ENCODE results near the gene LPXN. TPM values are rescaled to one million over a fixed set of nuclear protein-coding genes. Genes with fewer than 3 reads are reported as not detected.

The LPXN gene
- total RNA-seq, 1 experiment from 2014 or later: 10.3 TPM

GRCh38 chr11:58498464-58498863 lies 77.2 kb downstream of the LPXN start:
- CTCF ChIA-PET: no interaction called here
- no peaks in the 10 kb centered on the region for H4K20me1 ChIP-seq (ENCODE audit: insufficient read depth)
- no peaks in the 10 kb centered on the region for H3F3A ChIP-seq (ENCODE audit: insufficient read depth, low read depth)
- POLR2A ChIA-PET (ENCODE audit: unreplicated experiment): no interaction called here
- DNase-seq: no peak
- H3K9me3 ChIP-seq (ENCODE audit: insufficient read depth, low read depth): no peaks in the 10 kb centered on the region
- no peak overlapping the region for H3K27ac ChIP-seq
- H3K9me2 ChIP-seq (ENCODE audit: insufficient read depth): no peaks in the 10 kb centered on the region
- intact Hi-C loops (cut with micrococcal nuclease; ENCODE audit: unreplicated experiment): no loop called here
- no peak overlapping the region for H3K4me2 ChIP-seq
- no peaks in the 10 kb centered on the region for H3K4me1 ChIP-seq (replicated peaks; ENCODE audit: insufficient read depth)
- peaks cover 3% of the 10 kb centered on the region; the same call in 1 of the 2 replicates for H3K27me3 ChIP-seq (ENCODE audit: insufficient read depth, low read depth)
- no peaks in the 10 kb centered on the region for H3K36me3 ChIP-seq (ENCODE audit: low read depth)
- no peak overlapping the region for H3K4me3 ChIP-seq
- BruUV-seq (replicated peaks): no TSS peak
- no peak overlapping the region for H2AFZ ChIP-seq
- no peaks in the 10 kb centered on the region for H3K79me2 ChIP-seq (ENCODE audit: low read depth)
- TF ChIP-seq EZH2 (IDR thresholded peaks at IDR 0.05; ENCODE audit: low read depth): no peak
- no peak for TF ChIP-seq CTCF (conservative IDR thresholded peaks at IDR 0.05)

GRCh38 chr11:58497951-58498350 lies 77.7 kb downstream of the LPXN start:
- intact Hi-C loops (cut with micrococcal nuclease; ENCODE audit: unreplicated experiment): no loop called here
- ChIA-PET CTCF (no interaction called here), POLR2A (ENCODE audit: unreplicated experiment) (no interaction called here)
- H3K9me3 ChIP-seq (ENCODE audit: insufficient read depth, low read depth): no peaks in the 10 kb centered on the region
- no peak for TF ChIP-seq CTCF (conservative IDR thresholded peaks at IDR 0.05)
- no peak overlapping the region for H3K27ac ChIP-seq
- no peaks in the 10 kb centered on the region for H3K9me2 ChIP-seq (ENCODE audit: insufficient read depth)
- H3K4me3 ChIP-seq: no peak overlapping the region
- no peak overlapping the region for H2AFZ ChIP-seq
- peaks cover 3% of the 10 kb centered on the region; the same call in 1 of the 2 replicates for H3K27me3 ChIP-seq (ENCODE audit: insufficient read depth, low read depth)
- H3K4me2 ChIP-seq: no peak overlapping the region
- BruUV-seq (replicated peaks): no TSS peak
- DNase-seq: no peak
- H3K79me2 ChIP-seq (ENCODE audit: low read depth): no peaks in the 10 kb centered on the region
- no peaks in the 10 kb centered on the region for H3K4me1 ChIP-seq (replicated peaks; ENCODE audit: insufficient read depth)
- no peaks in the 10 kb centered on the region for H3K36me3 ChIP-seq (ENCODE audit: low read depth)
- H4K20me1 ChIP-seq (ENCODE audit: insufficient read depth): no peaks in the 10 kb centered on the region
- no peaks in the 10 kb centered on the region for H3F3A ChIP-seq (ENCODE audit: insufficient read depth, low read depth)

GRCh38 chr11:58495906-58496305 lies 79.8 kb downstream of the LPXN start:
- Histone ChIP-seq H3K27ac (no peak overlapping the region), H3F3A (ENCODE audit: insufficient read depth, low read depth) (no peaks in the 10 kb centered on the region), H2AFZ (no peak overlapping the region), H3K9me2 (ENCODE audit: insufficient read depth) (no peaks in the 10 kb centered on the region), H3K36me3 (ENCODE audit: low read depth) (no peaks in the 10 kb centered on the region), H4K20me1 (ENCODE audit: insufficient read depth) (no peaks in the 10 kb centered on the region), H3K9me3 (ENCODE audit: insufficient read depth, low read depth) (no peaks in the 10 kb centered on the region), H3K79me2 (ENCODE audit: low read depth) (no peaks in the 10 kb centered on the region), H3K4me1 (replicated peaks; ENCODE audit: insufficient read depth) (no peaks in the 10 kb centered on the region), H3K27me3 (ENCODE audit: insufficient read depth, low read depth) (peaks cover 3% of the 10 kb centered on the region; the same call in 1 of the 2 replicates), H3K4me2 (no peak overlapping the region), H3K4me3 (no peak overlapping the region)
- no peak for TF ChIP-seq CTCF (conservative IDR thresholded peaks at IDR 0.05)
- no peak for TF ChIP-seq EZH2 (IDR thresholded peaks at IDR 0.05; ENCODE audit: low read depth)
- intact Hi-C loops (cut with micrococcal nuclease; ENCODE audit: unreplicated experiment): no loop called here
- ChIA-PET POLR2A (ENCODE audit: unreplicated experiment) (no interaction called here), CTCF (no interaction called here)
- no TSS peak for BruUV-seq (replicated peaks)
- DNase-seq: no peak

All from PC-9 (cell line).